HEK293 (cell line): ENCODE data around the gene NOVA2.

Experiments
- GLIS1 ChIP-seq: fragments of 450-650 bp; formaldehyde crosslinking; IDR thresholded peaks from 2 replicates; pipeline ENCODE4 v1.5.1; 2016; ENCODE audit warnings: missing biosample characterization, missing genetic modification characterization
- GLIS2 ChIP-seq: fragments of 450-650 bp; formaldehyde crosslinking; IDR thresholded peaks from 2 replicates; pipeline ENCODE4 v1.5.1; 2016; ENCODE audit warnings: missing biosample characterization, missing genetic modification characterization
- KLF1 ChIP-seq: fragments of 450-650 bp; formaldehyde crosslinking; IDR thresholded peaks from 2 replicates; pipeline ENCODE4 v1.5.1; 2016; ENCODE audit warnings: missing biosample characterization, missing genetic modification characterization
- KLF8 ChIP-seq: fragments of 450-650 bp; formaldehyde crosslinking; IDR thresholded peaks from 2 replicates; pipeline ENCODE4 v1.5.1; 2016; ENCODE audit warnings: missing biosample characterization, missing genetic modification characterization
- MEIS1 ChIP-seq: sonication (generic); formaldehyde crosslinking; IDR thresholded peaks from 2 replicates; pipeline ENCODE4 v1.8.1; 2022; ENCODE audit warnings: missing genetic modification reagents, mild to moderate bottlenecking, borderline replicate concordance
- MYNN ChIP-seq: fragments of 450-650 bp; formaldehyde crosslinking; IDR thresholded peaks from 2 replicates; pipeline ENCODE4 v1.5.1; 2016; ENCODE audit warnings: missing biosample characterization, missing genetic modification characterization, borderline replicate concordance
- SALL2 ChIP-seq: fragments of 450-650 bp; formaldehyde crosslinking; IDR thresholded peaks from 2 replicates; pipeline ENCODE4 v1.5.0; 2017; ENCODE audit warnings: missing biosample characterization, mild to moderate bottlenecking, missing genetic modification characterization, borderline replicate concordance
- ZBTB21 ChIP-seq: fragments of 450-650 bp; formaldehyde crosslinking; IDR thresholded peaks from 2 replicates; pipeline ENCODE4 v1.5.1; 2017; ENCODE audit warnings: missing biosample characterization, missing genetic modification characterization
- ZNF121 ChIP-seq: fragments of 450-650 bp; formaldehyde crosslinking; IDR thresholded peaks from 2 replicates; pipeline ENCODE4 v1.5.1; 2016; ENCODE audit warnings: missing biosample characterization, missing genetic modification characterization
- ZNF175 ChIP-seq: fragments of 450-650 bp; formaldehyde crosslinking; IDR thresholded peaks from 2 replicates; pipeline ENCODE4 v1.5.1; 2016; ENCODE audit warnings: missing biosample characterization, missing genetic modification characterization
- ZNF214 ChIP-seq: fragments of 450-650 bp; formaldehyde crosslinking; IDR thresholded peaks from 2 replicates; pipeline ENCODE4 v1.5.1; 2017; ENCODE audit warnings: missing biosample characterization, mild to moderate bottlenecking, missing genetic modification characterization, borderline replicate concordance
- ZNF23 ChIP-seq: fragments of 450-650 bp; formaldehyde crosslinking; IDR thresholded peaks from 2 replicates; pipeline ENCODE4 v1.5.1; 2016; ENCODE audit warnings: missing biosample characterization, missing genetic modification characterization, borderline replicate concordance
- ZNF266 ChIP-seq: fragments of 450-650 bp; formaldehyde crosslinking; IDR thresholded peaks from 2 replicates; pipeline ENCODE4 v1.5.1; 2016; ENCODE audit warnings: missing biosample characterization, missing genetic modification characterization, low read depth
- ZNF394 ChIP-seq: fragments of 450-650 bp; formaldehyde crosslinking; IDR thresholded peaks from 2 replicates; pipeline ENCODE4 v1.5.1; 2016; ENCODE audit warnings: missing biosample characterization, missing genetic modification characterization, mild to moderate bottlenecking, moderate library complexity, borderline replicate concordance
- ZNF416 ChIP-seq: fragments of 450-650 bp; formaldehyde crosslinking; IDR thresholded peaks from 2 replicates; pipeline ENCODE4 v1.5.1; 2016; ENCODE audit warnings: missing biosample characterization, missing genetic modification characterization
- ZNF558 ChIP-seq: fragments of 450-650 bp; formaldehyde crosslinking; IDR thresholded peaks from 2 replicates; pipeline ENCODE4 v1.5.1; 2016; ENCODE audit warnings: missing biosample characterization, missing genetic modification characterization
- ZNF621 ChIP-seq: fragments of 450-650 bp; formaldehyde crosslinking; IDR thresholded peaks from 2 replicates; pipeline ENCODE4 v1.5.1; 2017; ENCODE audit warnings: missing biosample characterization, missing genetic modification characterization
- ZNF747 ChIP-seq: fragments of 450-650 bp; formaldehyde crosslinking; IDR thresholded peaks from 2 replicates; pipeline ENCODE4 v1.5.1; 2016; ENCODE audit warnings: missing biosample characterization, missing genetic modification characterization
- TF ChIP-seq, protein P1 (sequence below): fragments of 450-650 bp; formaldehyde crosslinking; IDR thresholded peaks from 2 replicates; pipeline ENCODE4 v1.5.1; 2017; ENCODE audit warnings: missing biosample characterization, missing genetic modification characterization
- TF ChIP-seq, protein P2 (sequence below): fragments of 450-650 bp; formaldehyde crosslinking; IDR thresholded peaks from 2 replicates; pipeline ENCODE4 v1.5.1; 2016; ENCODE audit warnings: missing biosample characterization, missing genetic modification characterization
- TF ChIP-seq, protein P3 (sequence below): fragments of 450-650 bp; formaldehyde crosslinking; IDR thresholded peaks from 2 replicates; pipeline ENCODE4 v1.5.1; 2016; ENCODE audit warnings: missing biosample characterization, missing genetic modification characterization, low read depth
- TF ChIP-seq, protein P4 (sequence below): fragments of 450-650 bp; formaldehyde crosslinking; IDR thresholded peaks from 2 replicates; pipeline ENCODE4 v1.5.1; 2016; ENCODE audit warnings: missing biosample characterization, missing genetic modification characterization
- TF ChIP-seq, protein P5 (sequence below): fragments of 450-650 bp; formaldehyde crosslinking; IDR thresholded peaks from 2 replicates; pipeline ENCODE4 v1.5.1; 2016; ENCODE audit warnings: missing biosample characterization, missing genetic modification characterization
- TF ChIP-seq, protein P6 (sequence below): fragments of 450-650 bp; formaldehyde crosslinking; IDR thresholded peaks from 2 replicates; pipeline ENCODE4 v1.5.1; 2016; ENCODE audit warnings: missing biosample characterization, missing genetic modification characterization, borderline replicate concordance

Gene NOVA2

DNA sequence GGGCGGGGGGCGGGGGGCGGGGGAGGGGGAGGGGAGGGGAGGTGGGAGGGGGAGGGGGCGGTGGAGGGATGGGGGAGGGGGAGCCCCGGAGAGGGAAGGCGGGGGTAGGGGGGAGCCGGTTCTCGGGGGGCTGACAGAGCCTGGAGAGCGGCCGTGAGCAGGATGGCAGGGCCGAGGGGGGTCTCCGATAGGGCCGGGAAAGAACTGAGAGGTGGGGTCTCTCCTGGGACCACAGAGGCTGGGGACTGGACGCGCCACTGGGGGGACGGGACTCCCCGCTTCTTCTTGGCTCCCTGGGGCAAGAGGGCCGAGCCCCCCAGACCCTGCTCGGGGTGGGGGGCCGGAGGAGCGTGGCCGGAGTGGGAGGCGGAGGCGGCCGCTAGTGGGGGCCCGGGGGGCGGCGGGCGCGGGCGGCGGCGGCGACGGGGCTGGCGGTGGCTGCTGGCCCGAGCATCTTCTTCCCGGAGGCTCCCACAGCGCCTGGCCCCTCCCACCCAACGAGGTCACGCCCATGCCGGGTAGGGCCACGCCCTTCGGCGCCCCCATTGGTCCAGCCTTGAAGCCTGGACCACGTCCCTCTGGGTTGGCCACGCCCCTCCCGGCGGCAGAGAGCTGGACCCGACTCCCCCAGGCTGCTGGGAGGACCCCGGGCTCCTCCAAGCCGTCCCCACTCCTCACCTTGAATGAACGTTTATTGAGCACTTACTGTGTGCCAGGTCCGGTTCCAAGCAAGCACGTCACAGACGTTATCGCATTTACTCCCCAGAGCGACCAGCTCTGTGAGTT lies at the start of gene NOVA2 (continued):
- TF ChIP-seq GLIS2 (tag by site-specific recombination) (peak; percentile 62), ZNF416 (no peak), ZNF747 (tag by site-specific recombination) (no peak), ZNF214 (no peak), ZNF621 (tag by site-specific recombination) (no peak), KLF1 (tag by site-specific recombination) (peak; percentile 50), ZNF121 (tag by site-specific recombination) (no peak), KLF8 (no peak; the same call in 1 of the 2 replicates), SALL2 (tag by site-specific recombination) (no peak), MEIS1 (CRISPR knock-in tag) (no peak), GLIS1 (tag by site-specific recombination) (peak; percentile 38; the same call in 1 of the 2 replicates), ZBTB21 (tag by site-specific recombination) (no peak), ZNF394 (no peak), ZNF558 (tag by site-specific recombination) (no peak), ZNF175 (tag by site-specific recombination) (no peak), ZNF23 (tag by site-specific recombination) (no peak), MYNN (no peak), ZNF266 (tag by site-specific recombination) (no peak)
- TF ChIP-seq, protein P1, sequence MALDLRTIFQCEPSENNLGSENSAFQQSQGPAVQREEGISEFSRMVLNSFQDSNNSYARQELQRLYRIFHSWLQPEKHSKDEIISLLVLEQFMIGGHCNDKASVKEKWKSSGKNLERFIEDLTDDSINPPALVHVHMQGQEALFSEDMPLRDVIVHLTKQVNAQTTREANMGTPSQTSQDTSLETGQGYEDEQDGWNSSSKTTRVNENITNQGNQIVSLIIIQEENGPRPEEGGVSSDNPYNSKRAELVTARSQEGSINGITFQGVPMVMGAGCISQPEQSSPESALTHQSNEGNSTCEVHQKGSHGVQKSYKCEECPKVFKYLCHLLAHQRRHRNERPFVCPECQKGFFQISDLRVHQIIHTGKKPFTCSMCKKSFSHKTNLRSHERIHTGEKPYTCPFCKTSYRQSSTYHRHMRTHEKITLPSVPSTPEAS (tag by site-specific recombination) = no peak
- TF ChIP-seq, protein P2, sequence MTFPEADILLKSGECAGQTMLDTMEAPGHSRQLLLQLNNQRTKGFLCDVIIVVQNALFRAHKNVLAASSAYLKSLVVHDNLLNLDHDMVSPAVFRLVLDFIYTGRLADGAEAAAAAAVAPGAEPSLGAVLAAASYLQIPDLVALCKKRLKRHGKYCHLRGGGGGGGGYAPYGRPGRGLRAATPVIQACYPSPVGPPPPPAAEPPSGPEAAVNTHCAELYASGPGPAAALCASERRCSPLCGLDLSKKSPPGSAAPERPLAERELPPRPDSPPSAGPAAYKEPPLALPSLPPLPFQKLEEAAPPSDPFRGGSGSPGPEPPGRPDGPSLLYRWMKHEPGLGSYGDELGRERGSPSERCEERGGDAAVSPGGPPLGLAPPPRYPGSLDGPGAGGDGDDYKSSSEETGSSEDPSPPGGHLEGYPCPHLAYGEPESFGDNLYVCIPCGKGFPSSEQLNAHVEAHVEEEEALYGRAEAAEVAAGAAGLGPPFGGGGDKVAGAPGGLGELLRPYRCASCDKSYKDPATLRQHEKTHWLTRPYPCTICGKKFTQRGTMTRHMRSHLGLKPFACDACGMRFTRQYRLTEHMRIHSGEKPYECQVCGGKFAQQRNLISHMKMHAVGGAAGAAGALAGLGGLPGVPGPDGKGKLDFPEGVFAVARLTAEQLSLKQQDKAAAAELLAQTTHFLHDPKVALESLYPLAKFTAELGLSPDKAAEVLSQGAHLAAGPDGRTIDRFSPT (tag by site-specific recombination) = no peak
- TF ChIP-seq, protein P3, sequence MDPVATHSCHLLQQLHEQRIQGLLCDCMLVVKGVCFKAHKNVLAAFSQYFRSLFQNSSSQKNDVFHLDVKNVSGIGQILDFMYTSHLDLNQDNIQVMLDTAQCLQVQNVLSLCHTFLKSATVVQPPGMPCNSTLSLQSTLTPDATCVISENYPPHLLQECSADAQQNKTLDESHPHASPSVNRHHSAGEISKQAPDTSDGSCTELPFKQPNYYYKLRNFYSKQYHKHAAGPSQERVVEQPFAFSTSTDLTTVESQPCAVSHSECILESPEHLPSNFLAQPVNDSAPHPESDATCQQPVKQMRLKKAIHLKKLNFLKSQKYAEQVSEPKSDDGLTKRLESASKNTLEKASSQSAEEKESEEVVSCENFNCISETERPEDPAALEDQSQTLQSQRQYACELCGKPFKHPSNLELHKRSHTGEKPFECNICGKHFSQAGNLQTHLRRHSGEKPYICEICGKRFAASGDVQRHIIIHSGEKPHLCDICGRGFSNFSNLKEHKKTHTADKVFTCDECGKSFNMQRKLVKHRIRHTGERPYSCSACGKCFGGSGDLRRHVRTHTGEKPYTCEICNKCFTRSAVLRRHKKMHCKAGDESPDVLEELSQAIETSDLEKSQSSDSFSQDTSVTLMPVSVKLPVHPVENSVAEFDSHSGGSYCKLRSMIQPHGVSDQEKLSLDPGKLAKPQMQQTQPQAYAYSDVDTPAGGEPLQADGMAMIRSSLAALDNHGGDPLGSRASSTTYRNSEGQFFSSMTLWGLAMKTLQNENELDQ (tag by site-specific recombination) = no peak
- TF ChIP-seq, protein P4, sequence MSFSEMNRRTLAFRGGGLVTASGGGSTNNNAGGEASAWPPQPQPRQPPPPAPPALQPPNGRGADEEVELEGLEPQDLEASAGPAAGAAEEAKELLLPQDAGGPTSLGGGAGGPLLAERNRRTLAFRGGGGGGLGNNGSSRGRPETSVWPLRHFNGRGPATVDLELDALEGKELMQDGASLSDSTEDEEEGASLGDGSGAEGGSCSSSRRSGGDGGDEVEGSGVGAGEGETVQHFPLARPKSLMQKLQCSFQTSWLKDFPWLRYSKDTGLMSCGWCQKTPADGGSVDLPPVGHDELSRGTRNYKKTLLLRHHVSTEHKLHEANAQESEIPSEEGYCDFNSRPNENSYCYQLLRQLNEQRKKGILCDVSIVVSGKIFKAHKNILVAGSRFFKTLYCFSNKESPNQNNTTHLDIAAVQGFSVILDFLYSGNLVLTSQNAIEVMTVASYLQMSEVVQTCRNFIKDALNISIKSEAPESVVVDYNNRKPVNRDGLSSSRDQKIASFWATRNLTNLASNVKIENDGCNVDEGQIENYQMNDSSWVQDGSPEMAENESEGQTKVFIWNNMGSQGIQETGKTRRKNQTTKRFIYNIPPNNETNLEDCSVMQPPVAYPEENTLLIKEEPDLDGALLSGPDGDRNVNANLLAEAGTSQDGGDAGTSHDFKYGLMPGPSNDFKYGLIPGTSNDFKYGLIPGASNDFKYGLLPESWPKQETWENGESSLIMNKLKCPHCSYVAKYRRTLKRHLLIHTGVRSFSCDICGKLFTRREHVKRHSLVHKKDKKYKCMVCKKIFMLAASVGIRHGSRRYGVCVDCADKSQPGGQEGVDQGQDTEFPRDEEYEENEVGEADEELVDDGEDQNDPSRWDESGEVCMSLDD (tag by site-specific recombination) = no peak
- TF ChIP-seq, protein P5, sequence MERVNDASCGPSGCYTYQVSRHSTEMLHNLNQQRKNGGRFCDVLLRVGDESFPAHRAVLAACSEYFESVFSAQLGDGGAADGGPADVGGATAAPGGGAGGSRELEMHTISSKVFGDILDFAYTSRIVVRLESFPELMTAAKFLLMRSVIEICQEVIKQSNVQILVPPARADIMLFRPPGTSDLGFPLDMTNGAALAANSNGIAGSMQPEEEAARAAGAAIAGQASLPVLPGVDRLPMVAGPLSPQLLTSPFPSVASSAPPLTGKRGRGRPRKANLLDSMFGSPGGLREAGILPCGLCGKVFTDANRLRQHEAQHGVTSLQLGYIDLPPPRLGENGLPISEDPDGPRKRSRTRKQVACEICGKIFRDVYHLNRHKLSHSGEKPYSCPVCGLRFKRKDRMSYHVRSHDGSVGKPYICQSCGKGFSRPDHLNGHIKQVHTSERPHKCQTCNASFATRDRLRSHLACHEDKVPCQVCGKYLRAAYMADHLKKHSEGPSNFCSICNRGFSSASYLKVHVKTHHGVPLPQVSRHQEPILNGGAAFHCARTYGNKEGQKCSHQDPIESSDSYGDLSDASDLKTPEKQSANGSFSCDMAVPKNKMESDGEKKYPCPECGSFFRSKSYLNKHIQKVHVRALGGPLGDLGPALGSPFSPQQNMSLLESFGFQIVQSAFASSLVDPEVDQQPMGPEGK (tag by site-specific recombination) = peak; percentile 46
- TF ChIP-seq, protein P6, sequence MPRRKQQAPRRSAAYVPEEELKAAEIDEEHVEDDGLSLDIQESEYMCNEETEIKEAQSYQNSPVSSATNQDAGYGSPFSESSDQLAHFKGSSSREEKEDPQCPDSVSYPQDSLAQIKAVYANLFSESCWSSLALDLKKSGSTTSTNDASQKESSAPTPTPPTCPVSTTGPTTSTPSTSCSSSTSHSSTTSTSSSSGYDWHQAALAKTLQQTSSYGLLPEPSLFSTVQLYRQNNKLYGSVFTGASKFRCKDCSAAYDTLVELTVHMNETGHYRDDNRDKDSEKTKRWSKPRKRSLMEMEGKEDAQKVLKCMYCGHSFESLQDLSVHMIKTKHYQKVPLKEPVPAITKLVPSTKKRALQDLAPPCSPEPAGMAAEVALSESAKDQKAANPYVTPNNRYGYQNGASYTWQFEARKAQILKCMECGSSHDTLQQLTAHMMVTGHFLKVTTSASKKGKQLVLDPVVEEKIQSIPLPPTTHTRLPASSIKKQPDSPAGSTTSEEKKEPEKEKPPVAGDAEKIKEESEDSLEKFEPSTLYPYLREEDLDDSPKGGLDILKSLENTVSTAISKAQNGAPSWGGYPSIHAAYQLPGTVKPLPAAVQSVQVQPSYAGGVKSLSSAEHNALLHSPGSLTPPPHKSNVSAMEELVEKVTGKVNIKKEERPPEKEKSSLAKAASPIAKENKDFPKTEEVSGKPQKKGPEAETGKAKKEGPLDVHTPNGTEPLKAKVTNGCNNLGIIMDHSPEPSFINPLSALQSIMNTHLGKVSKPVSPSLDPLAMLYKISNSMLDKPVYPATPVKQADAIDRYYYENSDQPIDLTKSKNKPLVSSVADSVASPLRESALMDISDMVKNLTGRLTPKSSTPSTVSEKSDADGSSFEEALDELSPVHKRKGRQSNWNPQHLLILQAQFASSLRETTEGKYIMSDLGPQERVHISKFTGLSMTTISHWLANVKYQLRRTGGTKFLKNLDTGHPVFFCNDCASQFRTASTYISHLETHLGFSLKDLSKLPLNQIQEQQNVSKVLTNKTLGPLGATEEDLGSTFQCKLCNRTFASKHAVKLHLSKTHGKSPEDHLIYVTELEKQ (tag by site-specific recombination) = no peak
